Renal cortex interstitium (tissue), 11 donors: ENCODE results near the gene CLPTM1L. TPM values are rescaled to one million over a fixed set of nuclear protein-coding genes. Genes with fewer than 3 reads are reported as not detected.
"Not testable (repeated sequence)": the region's sequence is repeated elsewhere in the genome, so short reads cannot be mapped to it uniquely, and the experiment has no call there.

Source experiments
- DNase-seq, 11 donors: peaks; one replicate each; pipeline ENCODE4 v3.0.0-alpha.2; 2013; ENCODE audit warnings: low read depth in 9 of 11, low spot score in 4 of 11; ENCODE audit errors: extremely low read depth in 1 of 11
- polyA plus RNA-seq, 3 donors: library from polyadenylated mRNA; unstranded; fragments of 120-200 nt; gene quantifications; one replicate each; pipeline ENCODE4 v1.2.1, GENCODE V29; 2013; ENCODE audit not compliant: insufficient read length in 3 of 3

CLPTM1L gene
- polyA plus RNA-seq, 3 donors = 124 to 129 (median 127) TPM

DNA sequence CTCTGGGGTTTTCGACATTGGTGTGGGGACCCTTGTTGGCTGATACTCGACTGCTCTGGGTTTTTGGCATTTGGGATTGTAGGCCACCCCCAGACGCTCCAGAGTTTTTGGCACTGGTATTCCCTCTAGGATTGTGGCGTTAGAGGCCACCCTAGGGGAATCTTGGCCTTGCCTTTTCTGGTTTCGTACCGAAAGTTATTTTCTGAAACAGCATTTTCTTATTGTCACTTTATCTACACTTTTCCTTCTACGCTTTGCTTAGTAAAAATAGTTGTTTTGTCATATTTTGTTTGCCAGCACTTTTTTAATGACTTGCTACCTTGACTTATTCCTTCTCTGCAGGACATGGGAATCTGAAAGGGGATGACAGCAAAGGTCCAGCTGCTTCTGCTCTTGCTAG lies 25.1 kb upstream of the CLPTM1L start:
- no peak for DNase-seq

DNA sequence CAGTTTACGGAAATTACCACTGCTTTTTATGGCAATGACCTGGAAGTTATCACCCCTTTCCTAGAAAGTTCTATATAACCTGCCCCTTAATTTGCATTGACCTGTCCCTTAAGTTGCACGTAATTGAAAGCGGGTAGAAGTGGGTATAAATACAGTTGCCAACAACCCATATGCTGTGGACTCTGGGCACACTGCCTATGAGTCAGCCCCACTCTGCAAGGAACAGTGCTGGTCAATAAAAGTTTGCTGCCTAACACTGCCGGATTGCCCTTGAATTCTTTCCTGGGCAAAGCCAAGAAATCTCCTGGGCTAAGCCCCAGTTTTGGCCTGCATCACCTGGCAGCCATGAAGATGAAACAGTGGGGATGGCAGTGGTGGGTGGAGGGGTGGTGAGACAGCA lies 23.9 kb upstream of the CLPTM1L start:
- no peak for DNase-seq

DNA sequence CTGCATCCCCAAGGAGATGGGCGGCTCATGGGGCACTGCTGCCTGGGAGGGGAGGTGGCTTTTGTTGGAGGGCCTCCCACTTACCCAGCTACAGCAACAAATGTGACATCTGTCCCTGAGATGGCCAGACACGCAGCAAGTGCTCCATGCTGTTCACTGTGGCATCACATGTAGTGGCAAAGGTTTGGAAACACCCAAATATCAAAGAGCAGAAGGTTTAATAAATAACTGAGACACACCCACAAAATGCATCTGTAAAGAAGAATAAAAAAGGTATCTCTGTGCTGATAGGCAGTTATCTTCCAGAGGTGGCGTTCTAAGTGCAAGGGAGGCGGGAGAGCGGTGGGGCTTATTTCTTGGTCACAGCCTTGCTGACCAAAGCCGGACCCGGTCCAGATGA lies 23.3 kb upstream of the CLPTM1L start:
- DNase-seq = no peak

DNA sequence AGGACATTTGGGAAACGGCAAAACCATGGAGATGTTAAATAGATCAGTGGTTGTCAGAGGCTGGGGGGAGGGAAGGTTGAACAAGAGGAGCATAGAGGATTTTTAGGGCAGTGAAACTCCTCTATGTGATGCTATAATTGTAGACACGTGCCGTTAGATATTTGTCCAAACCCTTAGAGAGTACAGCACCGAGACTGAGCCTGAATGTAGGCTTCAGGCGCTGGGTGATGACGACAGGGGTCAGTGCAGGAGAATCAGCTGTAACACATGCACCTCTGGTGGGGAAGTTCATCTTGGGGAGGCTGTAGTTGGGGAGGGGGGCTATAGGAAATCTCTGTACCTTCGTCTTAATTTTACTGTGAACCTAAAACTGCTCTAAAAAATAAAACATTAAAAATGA lies 22.2 kb upstream of the CLPTM1L start:
- no peak for DNase-seq

DNA sequence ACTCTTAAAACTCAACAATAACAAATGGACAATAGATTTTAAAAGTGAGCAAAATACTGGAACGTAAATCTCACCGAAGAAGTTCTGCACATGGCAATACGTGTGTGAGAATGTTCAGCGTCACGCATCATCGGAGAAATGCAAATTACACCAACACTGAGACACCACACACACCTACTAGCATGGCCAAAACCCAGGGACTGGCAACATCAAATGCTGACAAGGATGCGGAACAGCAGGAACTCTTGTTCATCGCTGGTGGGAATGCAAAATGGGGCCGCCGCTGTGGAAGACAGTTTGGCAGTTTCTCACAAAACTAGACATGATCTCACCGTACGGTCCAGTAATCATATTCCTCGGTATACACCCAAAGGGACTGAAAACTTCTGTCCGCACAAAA lies 21.6 kb upstream of the CLPTM1L start:
- DNase-seq = no peak

DNA sequence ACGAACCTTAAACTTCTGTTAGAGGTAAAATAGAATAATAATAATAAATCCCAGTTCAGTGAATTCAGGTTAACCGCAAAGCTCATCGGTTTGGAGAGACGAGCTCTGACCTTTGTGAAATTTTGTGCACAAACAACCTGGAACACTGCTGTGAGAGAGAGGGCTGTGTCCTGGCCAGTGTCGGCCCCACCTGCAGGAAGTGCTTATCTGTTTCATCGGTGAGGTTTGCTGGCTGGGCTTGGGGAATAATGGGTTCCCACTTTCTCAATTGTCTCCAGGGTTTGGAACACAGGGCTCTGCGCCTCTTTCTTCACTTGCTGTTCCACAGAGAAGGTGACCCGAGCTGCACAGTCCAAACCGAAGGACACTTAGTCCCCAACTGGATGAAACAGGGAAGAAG lies 19.3 kb upstream of the CLPTM1L start:
- no peak for DNase-seq

DNA sequence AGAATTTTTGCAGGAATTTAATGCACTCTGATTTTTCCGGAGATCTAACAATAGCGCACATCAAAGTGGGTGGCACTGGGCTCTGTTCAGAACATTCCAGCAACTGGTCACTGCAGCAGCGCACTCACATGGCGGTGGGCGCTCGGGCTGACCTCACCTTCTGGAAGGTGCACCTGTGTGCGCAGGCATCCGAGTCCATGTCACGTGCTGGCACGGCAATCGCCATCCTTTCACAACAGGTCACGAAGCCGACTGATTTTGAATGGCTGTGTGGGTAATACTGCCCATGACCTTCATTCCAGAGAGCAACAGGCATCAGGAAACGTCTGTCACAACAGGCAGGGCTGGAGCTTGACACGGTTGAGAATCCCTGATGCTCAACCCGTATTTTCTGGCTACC lies 18.7 kb upstream of the CLPTM1L start:
- no peak for DNase-seq

DNA sequence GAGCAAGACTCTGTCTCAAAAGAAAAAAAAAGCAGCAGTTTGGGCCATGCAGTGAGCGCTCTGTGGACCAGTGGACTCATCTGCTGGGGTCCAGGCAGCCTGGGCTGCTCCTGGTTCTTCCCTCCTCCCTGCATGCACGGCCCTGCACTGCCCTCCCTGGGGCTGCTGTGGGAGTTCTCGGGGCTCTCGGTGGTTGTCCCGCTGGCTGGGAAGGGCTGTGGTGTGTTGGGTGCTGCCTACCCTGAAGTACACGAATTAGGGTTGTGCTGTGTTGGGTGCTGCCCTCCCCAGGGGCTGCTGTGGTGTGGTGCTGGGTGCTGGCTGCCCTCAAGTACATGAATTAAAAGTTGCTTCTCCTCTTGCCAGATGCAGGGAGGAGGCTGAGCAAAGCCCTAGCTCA lies 18.3 kb upstream of the CLPTM1L start:
- DNase-seq = no peak

DNA sequence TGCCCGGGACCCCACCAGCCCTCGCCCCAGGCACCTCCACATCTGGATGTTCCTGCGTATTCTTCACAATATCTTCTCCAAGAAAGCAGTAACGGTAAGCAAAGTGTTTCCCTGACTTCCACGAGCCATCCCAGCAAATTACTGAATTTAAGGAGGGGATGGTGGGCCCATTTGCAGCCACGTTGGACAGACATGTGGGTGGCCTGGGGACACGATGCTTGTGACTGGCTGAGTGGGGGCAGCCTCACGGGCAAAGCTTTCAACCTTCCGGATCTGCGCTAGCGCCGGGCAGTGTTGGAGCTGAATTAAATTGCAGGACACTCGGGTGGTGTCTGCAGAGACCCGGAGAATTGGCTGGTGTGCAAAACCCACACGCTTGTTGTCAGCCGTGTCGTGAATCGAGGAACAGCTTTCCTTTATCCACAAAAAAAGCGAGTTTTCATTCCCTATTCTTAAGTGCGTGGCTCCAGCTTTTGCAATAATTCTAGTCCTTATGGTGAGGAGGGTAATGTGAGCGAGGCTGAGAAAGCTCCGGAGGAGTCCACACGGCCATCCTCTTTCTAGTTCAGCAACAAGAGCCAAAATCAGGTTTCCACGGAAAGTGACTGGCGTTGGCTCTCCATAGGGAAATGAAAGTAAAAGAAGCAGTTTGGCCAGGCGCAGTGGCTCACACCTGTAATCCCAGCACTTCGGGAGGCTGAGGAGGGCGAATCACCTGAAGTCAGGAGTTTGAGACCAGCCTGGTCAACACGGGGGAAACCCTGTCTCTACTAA lies 17.5 kb upstream of the CLPTM1L start:
- DNase-seq = no peak

DNA sequence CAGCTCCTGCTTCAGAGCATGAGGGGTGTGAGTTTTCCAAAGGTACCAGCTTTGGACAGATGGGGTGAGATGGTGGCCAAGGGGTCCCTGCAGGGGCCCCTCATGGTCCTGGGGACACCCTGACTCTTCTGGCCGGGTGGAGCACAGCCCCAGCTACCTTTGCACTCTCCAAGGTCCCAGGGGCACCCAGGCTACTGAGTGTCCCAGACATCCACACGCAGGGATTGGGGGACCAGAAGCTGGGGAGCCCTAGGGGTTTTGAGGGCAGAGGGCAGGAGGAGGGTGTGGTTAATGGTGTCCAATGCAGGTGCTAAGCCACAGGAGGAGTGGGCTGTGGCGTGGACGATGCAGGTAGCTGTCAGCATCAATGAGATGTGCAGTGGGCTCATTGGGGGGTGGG lies 16.0 kb upstream of the CLPTM1L start:
- no peak for DNase-seq

DNA sequence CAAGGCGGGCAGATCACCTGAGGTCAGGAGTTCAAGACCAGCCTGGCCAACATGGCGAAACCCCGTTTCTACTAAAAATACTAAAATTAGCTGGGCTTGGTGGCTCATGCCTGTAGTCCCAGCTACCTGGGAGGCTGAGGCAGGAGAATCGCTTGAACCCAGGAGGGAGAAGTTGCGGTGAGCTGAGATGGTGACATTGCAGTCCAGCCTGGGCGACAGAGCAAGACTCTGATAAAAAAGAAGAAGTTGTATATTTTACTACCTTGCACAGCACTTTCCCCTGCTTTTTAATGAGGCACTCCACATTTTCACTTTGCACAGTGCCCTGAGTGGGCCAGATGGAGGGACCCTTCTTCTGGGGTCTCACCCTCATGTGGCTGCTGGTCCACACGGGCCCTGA lies 15.5 kb upstream of the CLPTM1L start:
- not testable (repeated sequence) for DNase-seq

DNA sequence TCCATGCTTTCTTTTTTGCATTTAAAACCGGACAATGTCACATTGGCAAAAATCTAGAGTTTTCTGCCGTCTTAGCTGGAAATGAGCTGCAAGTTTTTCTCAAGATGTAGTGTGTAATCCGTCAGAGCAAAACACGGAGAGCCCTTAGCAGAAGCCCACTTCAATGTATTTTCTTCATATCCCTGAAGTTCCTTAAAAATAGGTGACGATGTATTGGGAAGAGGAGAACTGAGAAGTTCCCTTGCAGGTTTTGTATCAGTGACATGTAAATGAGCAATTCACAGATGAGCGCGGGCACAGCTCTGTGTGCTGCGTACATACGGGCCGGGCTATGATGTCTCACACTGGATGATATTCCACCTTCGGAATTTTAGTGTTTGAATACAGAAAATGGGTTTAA lies 14.8 kb upstream of the CLPTM1L start:
- DNase-seq = no peak

DNA sequence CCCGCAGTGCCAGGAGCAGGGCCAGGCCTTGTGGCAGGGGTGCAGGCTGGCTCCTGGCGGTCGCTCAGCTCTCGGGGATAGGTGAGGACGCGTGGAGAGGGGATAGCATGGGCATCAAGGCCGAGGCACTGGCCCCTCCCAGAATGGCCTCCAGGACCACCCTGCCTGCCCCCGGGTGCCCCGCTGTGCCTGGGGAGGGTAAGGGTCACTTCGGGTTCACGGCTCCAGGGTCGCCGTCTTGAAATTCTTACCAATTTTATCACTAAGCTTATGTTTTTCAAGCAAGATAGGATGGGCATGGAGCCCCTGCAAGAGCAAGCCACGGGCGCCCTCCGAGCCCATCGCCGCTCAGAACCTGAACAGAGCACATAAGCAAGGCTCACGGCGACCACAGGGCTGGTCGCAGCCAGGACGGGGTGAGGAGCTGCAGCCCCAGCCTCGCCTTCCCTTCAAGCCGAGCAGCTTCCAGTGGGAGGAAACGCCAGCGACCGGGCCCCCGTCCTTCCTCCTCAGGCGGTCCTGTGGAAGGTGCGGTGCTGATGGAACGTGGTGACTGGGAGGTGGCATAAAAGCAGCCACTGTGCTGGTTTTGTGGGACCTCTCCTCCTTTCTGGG lies 14.2 kb upstream of the CLPTM1L start:
- DNase-seq = no peak

DNA sequence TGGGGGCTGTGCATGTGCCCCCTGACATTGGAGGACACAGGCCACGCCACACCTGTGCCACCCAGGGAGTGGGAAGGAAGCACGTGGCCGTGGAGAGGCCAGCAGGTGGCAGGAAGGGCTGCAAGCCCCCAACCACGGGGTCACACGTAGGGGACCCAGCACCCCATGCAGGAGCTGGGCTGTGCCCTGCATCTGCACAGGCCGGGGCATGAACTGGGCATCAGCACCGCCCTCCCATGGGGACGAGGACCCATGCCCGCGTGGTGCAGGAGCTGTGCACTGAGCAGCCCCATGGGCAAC lies 13.8 kb upstream of the CLPTM1L start:
- no peak for DNase-seq

DNA sequence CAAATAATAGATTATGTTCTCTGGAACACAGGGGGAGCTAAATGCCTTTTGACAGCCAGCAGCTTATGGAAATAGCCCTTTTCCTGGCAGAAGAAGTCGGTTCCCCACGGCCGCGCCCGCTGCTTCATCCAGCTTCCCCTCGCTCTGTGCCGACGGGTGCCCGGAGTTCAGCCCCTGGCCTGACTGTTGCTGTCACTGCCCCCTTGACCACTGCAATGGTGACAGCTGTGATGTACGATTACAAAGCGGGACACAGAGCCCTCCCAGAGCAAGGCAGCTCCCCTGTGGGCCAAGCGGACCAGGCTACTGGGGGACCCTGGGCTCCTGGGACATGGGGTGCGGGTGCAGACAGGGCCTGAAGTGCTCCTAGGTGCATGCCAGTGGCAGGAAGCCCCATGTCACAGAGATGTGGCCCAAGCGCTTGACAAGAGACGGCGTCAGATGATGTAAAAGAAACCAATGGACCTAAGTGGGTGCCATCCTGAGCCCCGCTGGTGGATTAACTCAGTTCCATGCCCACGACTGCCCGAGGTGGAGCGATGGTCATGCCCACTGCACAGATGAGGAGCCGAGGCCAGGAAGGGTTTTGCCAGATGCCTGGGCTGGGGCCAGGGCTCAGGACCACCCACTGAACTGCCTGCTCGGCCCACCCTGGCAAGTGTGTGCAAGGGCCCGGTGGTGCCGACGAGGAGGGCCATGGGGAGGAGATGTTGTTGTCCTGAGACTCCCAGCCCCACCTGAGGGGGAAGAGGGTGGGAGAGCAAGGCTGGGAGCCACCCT lies 13.2 kb upstream of the CLPTM1L start:
- no peak for DNase-seq

DNA sequence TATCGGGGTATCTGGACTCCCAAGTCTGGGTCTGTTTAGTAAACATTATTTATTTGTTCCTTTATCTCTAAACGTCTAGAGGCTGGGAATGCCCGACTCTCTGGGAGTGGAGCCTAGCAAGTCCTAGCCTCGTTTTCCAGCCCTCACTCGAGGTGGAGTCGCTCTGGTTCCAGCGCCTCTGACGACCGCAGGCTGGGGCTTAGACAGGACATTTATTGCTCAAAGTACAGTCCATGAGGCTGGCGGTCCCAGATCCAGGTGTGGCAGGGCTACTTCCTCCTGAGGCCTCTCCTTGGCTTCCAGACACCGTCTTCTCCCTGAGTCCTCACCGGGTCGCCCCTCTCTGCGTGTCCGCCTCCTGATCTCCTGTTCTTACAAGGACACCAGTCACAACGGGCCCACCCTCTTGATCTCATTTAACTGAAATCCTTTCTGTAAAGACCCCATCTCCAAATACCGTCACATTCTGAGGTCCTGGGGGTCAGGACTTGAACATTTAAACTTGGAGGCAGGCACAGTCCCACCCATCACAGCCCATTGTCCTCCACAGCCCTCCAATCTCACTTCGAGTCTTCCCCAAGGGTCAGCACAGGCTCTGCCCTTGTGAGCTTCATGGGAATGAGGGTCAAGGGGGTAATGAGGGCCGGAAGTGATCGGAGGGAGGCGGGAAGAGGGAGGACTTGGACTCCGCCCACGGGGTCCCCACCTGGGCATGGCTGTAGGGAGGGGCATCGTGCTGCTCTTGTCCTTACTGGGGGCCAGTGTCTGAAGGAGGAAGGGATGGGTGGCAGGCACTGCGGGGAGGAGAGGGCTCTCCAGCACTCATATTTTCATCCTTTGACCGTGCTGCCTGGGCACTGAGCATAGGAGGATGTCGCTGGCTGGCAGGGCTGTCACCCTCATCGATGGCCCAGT lies 12.2 kb upstream of the CLPTM1L start:
- no peak for DNase-seq

DNA sequence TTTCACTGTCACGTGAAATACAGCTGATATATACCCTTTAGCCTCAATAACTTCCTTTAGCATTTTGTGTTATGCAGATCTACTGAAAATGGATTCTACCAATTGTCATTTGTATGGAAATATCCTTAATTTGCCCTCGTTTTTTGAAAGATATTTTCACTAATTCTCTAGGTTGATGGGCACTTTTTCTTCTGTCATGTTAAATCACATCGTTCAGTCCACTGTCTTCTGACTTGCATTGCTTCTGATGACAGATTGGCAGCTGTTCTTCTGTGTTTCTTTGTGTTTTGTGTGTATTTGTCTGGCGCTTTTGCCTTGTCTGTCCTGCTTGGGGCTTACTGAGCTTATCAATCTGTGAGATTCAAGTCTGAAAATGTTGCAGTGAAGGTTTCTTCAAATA lies 9.7 kb upstream of the CLPTM1L start:
- no peak for DNase-seq

DNA sequence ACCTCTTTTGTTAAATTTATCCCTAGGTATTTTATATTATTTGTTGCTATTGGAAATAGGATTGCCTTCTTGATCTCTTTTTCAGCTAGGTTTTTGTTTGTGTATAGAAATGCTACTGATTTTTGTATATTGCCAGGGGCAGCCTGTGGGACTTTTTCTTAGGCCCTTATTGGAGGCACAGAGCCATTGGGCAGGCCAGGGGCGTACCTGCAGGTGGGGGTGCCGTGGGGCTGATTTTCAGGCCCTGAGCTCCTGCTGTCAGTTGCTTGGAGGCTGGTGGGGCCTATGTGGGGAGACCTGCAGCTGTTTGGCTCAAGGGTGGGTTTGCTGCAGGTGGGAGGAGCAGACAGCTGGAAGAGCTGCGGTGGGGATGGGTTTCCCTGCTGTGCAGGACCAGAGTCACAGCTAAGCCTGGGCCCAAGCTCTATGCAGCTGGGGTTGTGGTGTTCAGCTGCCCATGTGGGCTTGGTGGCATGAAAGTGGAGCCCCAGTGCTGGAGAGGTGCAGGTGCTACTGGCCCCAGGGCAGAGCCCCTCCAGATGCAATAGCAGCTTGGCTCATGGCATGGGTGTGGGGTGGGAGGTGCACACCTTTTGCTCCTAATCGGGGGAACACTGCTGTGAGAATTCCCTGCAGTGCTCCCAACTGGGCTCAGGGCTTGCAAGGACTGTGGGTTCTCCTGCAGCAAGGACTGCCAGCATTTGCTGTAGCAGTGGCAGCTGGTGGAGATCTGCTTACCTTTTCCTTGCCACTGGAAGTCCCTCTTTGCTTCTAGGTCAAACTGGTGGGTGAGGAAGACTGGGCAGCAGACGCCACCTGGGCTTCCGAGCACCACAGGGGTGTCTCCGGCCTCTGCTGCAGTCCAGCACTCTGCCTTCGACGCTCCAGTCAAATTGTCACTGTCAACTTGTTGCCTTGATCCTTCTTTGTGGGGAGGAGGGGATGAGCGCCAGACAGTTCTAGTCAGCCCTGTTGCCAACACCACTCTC lies 7.6 kb upstream of the CLPTM1L start:
- DNase-seq = no peak
